ENCODE measurements around the gene TRMT11.
"Not testable (repeated sequence)": the region's sequence is repeated elsewhere in the genome, so short reads cannot be mapped to it uniquely, and the experiment has no call there.

TRMT11 gene

DNA sequence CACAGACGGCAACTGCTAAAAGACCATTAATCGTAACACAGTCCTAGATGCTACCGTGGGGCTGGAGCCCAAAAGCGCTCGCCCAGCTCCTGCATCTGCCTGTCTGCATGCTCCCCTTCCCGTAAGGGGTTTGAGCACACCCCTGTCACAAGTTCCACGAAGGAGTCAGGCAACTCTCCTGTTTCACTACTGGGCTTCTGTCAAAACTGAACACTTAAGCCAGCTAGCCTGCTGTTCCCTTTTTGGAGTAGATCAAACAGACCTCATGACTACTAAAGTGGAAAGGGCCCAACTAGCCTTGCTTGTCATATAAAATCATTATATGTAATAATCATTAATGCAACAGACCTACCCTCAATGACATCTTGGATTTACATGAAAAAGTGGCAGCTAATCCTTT, 61.3 kb downstream of the TRMT11 start:
- DNase-seq (ENCODE audit: low read depth in 3 of 3) = no peak

DNA sequence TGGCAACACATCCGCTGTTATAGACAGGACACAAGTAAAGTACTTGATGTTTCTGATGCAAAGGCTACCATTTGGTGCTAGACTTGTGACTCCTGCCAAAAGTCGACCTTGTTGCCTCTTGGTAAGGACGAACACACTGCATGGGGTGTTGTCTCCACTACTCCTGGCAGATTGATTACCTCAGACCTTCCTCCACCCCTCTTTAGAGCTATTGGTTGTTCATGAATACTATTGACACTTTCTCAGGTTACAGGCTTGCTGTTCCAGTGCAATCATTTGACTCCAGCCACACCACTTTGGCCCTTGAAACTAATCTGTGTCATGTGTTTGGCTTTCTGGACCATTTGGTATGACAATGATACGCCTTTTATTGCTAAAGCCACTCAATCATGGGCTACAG, 62.3 kb downstream of the TRMT11 start:
- DNase-seq (ENCODE audit: low read depth in 3 of 3) = no peak

DNA sequence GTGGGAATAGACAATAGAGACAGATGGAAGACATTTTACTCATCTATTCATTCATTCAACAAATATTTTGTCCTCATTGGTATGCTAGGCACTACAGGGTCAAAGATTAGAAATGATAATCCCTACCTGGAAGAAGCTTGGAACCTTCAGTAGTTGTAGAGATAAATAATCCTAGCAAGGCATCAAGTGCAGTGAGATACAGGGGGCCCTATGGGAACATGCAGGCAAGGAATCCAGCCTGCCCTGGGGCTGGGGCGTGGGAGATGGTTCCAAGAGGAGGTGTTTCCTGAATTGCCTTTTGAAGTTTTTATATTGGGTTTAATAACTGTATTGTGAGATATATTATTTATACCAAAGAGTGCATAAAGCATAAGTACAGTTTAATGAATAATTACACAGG, 64.5 kb downstream of the TRMT11 start:
- DNase-seq (ENCODE audit: low read depth in 3 of 3) = no peak

DNA sequence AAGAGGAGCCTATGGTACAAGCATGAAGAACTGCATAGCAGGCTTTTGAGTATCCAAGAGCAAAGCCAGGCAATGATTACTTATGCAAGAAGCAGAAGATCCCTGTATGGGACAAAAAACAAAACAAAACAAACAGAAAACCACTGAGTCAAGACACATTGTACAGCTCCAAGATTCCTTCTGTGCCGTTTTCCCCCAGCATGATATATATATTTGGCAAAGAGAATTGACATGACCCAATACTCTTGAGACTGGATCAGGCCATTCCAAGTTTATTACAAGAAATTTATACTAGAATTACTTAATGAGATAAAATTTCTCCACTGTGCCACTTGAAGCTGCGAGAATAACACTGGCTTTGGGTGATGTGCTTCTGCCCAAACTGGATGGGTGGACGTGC, 65.5 kb downstream of the TRMT11 start:
- no peak for DNase-seq (ENCODE audit: low read depth in 3 of 3)

DNA sequence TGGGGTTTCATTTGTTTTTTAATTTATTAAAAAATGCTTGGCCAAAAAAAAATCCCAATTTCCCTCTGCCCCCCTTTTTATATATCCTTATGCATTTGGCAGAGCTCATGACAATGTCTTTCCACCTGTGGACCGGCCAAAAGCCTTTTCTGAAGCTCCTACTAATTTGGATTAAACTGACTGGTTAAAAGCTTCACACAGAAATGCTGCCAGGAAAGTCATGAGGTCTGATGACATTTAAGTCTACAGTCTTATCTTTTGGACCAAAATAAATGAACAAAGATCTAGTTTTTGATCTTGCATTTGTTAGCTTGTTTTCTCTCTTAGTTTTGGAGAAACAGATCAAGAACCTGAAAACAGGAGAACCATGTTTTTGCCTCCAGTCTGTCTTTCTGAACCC, 66.1 kb downstream of the TRMT11 start:
- DNase-seq (ENCODE audit: low read depth in 3 of 3) = no peak

DNA sequence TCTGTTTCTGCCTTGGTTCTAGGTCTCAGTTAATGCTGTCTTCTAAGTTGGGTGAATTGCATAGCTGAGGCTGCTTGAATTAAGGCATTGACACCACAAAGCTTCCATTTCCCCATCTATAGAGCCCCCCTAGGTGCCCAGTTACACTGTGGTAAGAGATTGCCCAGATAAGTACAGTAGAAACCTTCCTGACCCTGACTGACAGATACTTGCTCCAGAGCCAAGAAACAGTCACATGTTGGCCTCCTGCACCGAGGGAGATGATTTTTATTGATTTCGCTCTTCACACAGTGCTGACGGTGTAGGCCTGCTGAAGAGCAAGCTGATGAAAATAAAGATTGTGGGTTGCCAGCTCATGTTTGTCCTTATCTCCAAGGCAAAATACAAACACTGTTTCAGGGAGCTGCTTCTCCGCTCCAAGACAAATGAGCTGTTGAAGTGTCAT, 67.9 kb downstream of the TRMT11 start:
- DNase-seq (ENCODE audit: low read depth in 3 of 3) = no peak

DNA sequence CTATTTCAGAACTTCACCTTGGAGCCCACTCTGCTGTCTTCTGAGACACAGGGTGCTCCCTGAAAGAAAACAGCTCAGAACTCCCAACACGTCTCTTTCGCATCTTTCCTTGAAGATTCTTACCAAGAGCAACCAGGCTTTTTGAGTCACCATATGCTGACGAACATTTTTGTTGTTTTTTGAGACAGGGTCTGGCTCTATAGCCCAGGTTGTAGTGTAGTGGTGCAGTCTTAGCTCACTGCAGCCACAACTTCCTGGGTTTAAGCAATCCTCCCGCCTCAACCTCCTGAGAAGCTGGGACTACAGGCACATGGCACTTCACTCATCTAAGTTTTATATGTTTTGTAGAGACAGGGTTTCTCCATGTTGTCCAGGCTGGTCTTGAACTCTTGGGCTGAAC, 68.5 kb downstream of the TRMT11 start:
- DNase-seq (ENCODE audit: low read depth in 3 of 3) = no peak

DNA sequence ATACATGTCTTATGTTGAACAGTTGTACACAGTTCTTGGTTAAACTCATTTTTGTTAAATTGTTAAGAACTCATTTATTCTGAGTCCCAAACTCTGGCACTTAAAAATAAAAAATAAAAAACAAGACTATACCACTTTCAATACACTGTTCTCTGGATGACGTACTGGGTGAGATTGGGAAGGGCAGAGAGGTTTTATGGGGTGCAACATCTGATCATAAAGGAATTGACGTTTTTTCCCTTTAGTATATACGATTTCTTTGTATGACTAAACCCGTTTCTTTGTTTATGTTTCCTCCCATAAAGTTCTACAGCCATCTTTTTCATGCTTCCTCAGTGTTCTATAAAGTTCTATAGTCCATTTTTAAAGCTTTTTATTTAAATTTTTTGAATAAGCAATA, 69.1 kb downstream of the TRMT11 start:
- no peak for DNase-seq (ENCODE audit: low read depth in 3 of 3)

DNA sequence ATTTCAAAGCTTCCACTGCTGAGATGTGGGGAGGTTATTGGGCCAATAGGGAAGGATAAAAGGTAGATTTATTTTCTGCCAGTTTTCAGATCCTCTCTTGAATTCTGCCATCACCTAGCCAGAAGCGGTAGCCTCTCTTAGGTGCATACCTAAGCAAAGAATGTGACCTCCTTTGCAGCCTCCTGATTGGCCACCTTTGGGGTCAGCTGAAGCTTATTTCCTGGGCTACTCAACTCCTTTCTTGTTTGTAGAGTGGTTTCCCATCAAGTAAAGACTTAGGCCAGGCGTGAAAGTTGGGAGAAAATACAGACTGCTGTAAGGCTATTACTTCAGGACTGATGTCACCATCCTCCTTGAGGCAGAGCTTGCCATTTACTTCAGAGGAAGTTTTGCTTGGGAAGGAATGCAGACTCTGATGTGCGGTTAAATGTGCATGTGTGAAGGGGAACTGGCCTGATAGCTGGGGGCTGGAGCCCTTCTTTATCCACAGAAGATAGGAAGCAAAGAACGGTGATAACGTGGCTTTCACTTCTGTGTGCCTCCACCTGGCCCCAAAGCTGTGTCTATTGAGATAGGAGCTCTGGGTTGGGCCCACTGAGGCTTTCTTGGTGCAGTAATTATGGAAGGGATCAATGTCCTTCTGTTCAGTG, 70.1 kb downstream of the TRMT11 start:
- no peak for DNase-seq (ENCODE audit: low read depth in 3 of 3)

DNA sequence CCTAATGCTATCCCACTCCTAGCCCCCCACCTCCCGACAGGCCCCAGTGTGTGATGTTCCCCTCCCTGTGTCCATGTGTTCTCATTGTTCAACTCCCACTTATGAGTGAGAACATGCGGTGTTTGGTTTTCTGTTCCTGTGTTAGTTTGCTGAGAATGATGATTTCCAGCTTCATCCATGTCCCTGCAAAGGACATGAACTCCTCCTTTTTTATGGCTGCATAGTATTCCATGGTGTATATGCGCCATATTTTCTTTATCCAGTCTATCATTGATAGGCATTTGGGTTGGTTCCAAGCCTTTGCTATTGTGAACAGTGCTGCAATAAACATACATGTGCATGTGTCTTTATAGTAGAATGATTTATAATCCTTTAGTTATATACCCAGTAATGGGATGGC, 71.7 kb downstream of the TRMT11 start:
- not testable (repeated sequence) for DNase-seq (ENCODE audit: low read depth in 3 of 3)

DNA sequence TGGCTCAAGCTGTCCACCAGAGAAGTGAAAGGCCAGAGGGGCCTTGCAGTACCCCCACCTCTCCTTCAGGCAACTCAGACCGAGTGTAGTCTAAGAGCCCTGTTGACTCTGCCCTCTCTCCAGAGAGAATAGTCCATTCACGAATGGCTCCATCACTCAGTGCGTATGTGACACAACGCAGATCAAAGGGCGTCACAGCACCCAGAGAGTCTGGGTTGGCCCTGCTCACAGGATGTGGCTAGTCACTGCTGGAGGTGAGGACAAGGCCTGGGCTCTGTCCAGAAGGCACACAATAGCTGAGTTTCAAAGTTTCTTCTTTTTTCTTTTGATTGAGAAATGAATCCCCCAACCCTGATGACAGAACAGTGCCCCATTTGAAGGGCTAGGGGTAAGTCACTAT, 74.1 kb downstream of the TRMT11 start:
- DNase-seq (ENCODE audit: low read depth in 3 of 3) = no peak

DNA sequence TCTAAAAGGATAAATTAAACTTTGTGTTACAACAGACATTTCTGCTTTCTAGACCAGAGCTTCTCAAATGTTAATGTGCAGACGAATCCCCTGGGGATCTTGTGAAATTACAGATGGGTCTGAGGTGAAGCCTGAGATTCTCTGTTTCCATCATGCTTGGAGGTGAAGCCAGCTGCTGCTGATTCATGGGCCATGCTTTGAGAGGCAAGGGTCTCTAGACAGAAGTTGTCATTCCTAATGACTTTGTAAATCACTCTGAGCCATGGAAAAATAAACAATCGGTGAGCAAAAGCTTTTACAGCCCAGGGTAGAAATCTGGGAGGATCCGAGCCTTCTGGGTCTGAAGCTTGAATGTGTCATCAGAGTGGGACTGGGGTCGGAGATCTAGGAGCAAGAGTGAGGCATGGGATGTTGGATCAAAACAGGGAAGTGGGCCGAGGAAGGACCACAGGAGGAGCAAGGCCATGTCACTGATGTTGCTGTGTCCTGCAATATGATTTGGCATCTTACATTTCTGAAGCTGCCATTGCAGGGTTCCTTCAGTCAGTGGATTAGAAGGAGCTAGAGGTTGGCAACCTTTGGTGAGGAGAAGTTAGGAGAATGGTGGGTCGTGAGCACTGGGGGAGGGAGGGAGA, 77.3 kb downstream of the TRMT11 start:
- DNase-seq (ENCODE audit: low read depth in 3 of 3) = no peak

DNA sequence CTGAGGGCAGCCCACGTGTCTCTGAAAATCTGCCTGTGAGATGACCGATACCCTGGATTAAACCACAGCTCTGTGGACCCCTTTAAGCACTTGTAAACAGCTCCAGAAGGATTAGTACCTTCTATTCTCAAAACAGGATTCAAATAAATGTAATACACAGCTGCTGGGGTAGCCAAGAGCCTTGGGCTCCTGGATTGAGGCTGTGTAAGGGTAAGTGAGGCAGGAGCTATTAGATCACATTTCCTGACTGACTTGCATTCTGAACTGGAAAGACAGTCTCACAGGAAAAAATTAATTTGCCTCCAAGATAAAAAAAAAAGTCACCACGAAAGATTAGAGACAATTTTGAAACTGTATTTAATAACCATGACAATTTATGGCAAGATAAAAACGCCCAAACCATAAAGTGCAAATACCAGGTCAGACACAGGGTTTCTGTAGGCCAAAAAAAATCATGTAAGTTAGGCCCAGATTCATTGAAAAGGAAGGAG, 78.0 kb downstream of the TRMT11 start:
- no peak for DNase-seq (ENCODE audit: low read depth in 3 of 3)

DNA sequence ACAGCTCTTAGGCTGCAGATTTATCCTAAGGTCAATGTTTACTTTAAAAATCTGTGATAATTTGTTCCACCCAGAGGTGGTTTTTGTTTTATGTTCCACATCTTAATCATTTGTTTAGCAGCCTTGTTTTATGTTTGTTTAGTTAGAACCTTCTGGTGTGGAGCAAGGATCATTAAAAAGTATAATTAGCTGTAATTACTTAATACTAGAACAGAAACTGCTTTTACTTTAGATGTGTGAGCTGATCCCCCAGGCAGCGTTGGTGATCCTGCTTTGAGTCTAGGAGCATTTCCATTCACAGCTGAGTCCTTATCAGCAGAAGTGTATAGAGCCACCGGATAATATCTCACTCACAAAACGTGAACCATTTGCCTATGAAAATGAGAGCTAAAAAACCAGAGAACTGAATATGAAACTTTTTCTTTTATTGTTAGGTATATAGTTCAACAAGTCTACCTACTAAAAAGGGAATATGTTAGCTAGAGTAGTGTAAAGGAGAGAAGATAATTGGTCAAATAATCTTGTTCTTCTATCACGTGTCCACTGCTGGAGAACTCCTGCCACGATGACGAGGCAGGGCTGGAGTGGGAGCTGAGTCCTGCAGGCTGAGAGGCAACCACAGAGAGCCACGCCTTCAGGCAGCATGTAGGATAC, 78.5 kb downstream of the TRMT11 start:
- DNase-seq (ENCODE audit: low read depth in 3 of 3) = no peak

DNA sequence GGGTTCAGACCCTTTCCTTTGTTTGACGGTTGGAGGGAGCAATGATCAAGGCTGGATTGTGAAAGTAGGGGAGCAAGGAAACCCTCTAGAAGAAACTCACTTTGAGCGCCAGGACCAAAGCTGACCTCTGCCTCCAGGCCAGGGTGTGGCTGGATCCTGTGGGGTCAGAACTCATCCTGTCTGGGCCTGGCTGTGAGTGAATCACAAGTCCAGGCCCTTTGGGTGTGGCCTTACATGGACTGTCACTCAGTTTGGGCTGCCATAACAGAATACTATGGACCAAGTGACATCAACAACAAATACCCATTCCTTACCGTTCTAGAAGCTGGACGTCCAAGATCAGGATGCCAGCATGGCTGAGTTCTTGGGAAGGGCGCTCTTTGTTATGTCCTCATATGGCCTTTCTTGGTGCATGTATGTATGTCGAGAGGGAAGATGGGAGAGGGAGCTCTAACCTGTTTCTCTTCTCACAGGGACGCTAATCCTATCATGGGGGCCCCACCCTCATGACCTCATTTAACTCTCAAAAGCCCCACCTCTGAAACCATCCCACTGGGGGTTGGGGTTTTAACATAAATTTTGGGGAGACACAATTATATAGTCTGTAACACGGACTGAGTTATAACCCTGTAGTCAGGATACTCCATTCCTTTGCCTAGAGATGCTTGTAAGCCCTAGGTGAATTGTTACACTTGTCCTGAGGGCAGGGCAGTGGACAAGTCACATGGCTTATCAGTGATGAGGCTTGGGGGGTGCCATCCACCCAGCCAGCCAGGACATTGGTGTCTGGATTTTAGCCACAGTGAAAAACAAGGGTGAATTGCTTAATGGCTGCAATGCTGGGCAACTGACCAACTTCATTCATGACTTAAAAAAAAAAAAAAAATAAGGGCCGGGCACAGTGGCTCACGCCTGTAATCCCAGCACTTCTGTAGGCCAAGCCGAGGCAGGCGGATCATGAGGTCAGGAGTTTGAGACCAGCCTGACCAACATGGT, 80.0 kb downstream of the TRMT11 start:
- no peak for DNase-seq (ENCODE audit: low read depth in 3 of 3)

DNA sequence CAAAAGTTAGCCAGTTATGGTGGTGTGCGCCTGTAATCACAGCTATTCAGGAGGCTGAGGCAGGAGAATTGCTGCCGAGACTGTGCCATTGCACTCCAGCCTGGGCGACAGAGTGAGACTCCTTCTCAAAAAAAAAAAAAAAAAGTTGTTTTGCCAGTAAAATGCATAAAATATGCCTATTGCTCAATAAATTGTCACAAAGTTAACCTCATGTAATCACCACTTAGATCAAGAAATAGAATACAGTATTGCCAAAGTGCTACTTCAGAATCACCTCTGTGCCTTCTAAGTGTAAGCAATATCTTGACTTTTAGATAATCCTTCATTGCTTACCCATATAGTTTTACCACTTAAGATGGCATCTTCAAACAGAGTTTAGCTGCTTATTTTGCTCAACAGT, 80.7 kb downstream of the TRMT11 start:
- no peak for DNase-seq (ENCODE audit: low read depth in 3 of 3)

DNA sequence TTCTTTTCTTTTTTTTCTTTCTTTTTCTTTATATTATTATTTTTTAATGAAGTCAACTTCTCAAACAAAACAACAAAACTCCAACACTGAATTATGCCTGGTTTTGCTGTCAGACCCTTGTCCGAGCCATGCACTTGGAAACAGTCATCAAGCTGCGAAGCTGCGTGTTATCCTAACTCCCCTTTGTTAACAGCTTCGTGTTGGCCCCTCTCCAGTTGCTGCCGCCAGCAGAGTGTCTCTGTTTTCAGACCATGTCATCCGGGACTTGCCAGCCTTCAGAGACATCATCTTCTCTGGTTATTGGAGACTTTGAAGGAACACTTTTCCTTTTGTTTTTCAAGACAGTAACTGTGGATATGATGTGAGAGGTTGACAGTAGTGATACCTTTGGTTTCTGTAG, 83.1 kb downstream of the TRMT11 start:
- DNase-seq (ENCODE audit: low read depth in 3 of 3) = no peak

DNA sequence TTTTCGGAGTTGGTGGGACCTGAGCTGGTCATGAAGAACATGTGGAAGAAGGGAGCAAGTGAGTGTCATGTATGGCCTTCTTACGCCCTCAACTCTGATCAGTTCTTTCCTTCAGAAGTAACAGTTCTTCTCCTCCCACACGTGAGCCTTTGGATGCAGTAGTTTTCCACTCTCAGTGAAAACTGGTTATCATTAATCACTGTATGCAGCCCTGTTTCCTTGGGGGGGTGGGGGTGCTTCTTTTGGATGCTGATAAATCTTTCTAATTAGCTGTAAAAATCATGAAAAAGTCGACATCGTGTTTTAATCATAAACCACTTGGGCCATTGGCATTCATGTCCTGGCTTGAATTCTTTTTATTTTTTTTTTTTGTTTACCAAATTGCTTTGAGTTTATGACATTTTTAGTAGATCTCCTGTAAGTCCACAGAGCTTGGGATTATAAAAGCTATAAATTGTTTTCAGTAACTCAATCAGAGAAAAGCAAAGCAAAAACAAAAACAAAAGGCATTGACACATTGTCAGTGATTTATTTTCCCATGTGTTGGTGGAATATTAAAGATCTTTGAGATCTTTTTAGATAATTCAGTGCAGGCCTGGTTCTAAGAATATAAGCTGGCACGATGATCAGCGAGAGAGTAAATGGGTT, 84.8 kb downstream of the TRMT11 start:
- no peak for DNase-seq (ENCODE audit: low read depth in 3 of 3)

DNA sequence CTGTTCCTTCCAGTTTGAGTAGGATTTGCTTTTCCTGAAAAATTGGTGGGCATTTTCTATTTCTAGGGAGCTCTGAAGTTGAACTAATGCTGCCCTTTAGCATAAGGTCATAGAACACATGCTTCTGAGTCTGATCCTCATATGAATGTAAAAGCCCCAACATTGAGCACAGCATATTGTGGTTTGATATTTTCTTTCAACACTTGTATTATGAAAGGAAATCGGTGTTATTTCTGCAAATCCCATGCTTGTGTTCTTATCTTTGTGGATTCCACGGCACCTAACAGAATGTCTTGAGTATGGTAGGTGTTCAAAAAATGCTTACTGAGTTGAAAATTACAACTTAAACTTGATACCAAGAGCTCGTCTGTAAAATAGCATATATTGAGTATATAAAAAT, 85.8 kb downstream of the TRMT11 start:
- no peak for DNase-seq (ENCODE audit: low read depth in 3 of 3)

DNA sequence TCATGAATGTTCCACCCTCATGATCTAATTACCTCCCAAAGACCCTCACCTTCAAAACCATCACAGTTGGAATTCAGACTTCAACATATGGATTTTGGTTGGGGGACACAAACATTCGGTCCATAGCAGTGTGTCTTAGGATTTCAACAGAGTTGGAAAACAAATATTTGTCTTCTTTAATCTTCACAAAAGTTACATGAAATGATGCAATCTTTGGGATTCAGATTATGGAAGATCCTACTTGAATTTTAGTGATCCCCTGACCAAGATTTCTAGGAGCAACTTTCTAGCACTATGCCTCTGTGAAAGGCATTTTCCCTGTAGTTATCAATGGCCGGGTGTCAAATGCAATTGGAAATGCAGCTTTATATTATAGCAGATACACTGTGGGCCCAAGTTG, 86.5 kb downstream of the TRMT11 start:
- no peak for DNase-seq (ENCODE audit: low read depth in 3 of 3)

DNA sequence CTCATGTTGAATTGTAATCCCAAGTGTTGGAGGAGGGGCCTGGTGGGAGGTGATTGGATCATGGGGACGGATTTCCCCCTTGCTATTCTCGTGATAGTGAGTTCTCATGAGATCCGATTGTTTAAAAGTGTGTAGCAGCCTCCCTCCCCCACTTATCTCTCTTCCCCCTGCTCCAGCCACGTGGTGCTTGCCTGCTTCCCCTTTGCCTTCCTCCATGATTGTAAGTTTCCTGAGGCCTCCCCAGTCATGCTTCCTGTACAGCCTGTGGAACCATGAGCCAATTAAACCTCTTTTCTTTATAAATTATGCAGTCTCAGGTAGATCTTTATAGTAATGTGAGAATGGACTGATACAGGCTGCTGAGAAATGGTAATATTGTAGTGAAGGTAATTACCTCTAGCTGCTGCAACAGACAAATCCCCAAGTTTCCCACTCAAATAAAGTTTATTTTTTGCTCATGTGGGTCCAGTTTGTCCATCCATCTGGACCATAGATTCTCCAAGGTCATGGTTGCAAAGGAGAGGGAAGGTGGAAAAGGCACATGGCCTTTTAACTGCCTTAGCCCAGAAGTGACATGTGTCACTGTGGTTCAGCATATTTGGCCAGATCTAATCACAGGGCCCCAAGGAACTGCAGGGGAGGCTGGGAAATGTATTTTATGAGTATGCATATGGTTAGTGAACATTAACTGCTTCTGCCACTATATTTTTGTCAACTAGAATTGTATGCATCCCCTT, 89.2 kb downstream of the TRMT11 start:
- DNase-seq (ENCODE audit: low read depth in 3 of 3) = no peak

Data from stimulated activated CD4-positive, alpha-beta T cell treated with anti-CD3 and anti-CD28 coated beads, TNF-alpha, amount 100 ng/mL, for 24 hours (primary cell).